Thyroid gland (tissue), 4 donors: ENCODE data around the gene TMEM92.

ENCODE experiments used
- CTCF ChIP-seq, 6 experiments: fragments of 200-600 bp in 3 of 6; fragments of 450-650 bp in 3 of 6; sonication (generic) in 3 of 6; IDR thresholded peaks; one replicate each; pipeline ENCODE4 v1.5.1; 2016 to 2019; ENCODE audit warnings: antibody characterized with exemption in 6 of 6, mild to moderate bottlenecking in 2 of 6, inconsistent platforms in 1 of 6, moderate library complexity in 1 of 6
- POLR2A ChIP-seq, 2 donors: fragments of 450-650 bp; IDR thresholded peaks; one replicate each; pipeline ENCODE4 v1.6.1; 2017; ENCODE audit warnings: antibody characterized with exemption in 2 of 2, mild to moderate bottlenecking in 2 of 2, moderate library complexity in 1 of 2

GRCh38 chr17:50318501-50319285, 44.4 kb downstream of the TMEM92 start:
- TF ChIP-seq CTCF (IDR thresholded peaks at IDR 0.05) (no peak), POLR2A (IDR thresholded peaks at IDR 0.05) (no peak)
